SU-DHL-6 (cell line): Measurements from ENCODE around the gene ANXA5.

Source experiments
- H2AFZ ChIP-seq: fragments of 200-600 bp; sonication (generic); 2 replicates; pipeline ENCODE4 v1.6.1; 2014; ENCODE audit warnings: low read depth, mild to moderate bottlenecking, moderate library complexity, mixed read lengths, antibody characterized with exemption, low read length; ENCODE audit not compliant: severe bottlenecking
- H3F3A ChIP-seq: fragments of 200-600 bp; shearing (Covaris generic); 2 replicates; pipeline ENCODE4 v1.6.0; 2016; ENCODE audit warnings: antibody characterized with exemption, mild to moderate bottlenecking; ENCODE audit not compliant: insufficient read depth
- H3K27ac ChIP-seq: fragments of 200-600 bp; sonication (generic); 2 replicates; pipeline ENCODE4 v1.5.1; 2016; ENCODE audit warnings: low read depth, mild to moderate bottlenecking, low read length, moderate library complexity, mixed read lengths
- H3K27me3 ChIP-seq: fragments of 200-600 bp; sonication (generic), shearing (Covaris generic); 2 replicates; pipeline ENCODE4 v1.6.0; 2014; ENCODE audit warnings: mild to moderate bottlenecking, low read length
- H3K36me3 ChIP-seq: fragments of 200-600 bp; sonication (generic); 2 replicates; pipeline ENCODE4 v1.6.1; 2014; ENCODE audit warnings: mild to moderate bottlenecking, low read length, mixed read lengths
- H3K4me2 ChIP-seq: fragments of 300-600, 200-600 bp; shearing (Covaris generic), sonication (generic); 2 replicates; pipeline ENCODE4 v1.6.0; 2014; ENCODE audit warnings: low read length, low read depth, mild to moderate bottlenecking; ENCODE audit not compliant: poor library complexity, severe bottlenecking
- H3K4me3 ChIP-seq: fragments of 200-600 bp; sonication (generic); 2 replicates; pipeline ENCODE4 v1.5.1; 2014; ENCODE audit warnings: antibody characterized with exemption, low read length, mild to moderate bottlenecking, mixed read lengths; ENCODE audit not compliant: insufficient read depth, poor library complexity, severe bottlenecking
- H3K79me2 ChIP-seq: fragments of 200-600 bp; sonication (generic); 2 replicates; pipeline ENCODE4 v1.6.1; 2014; ENCODE audit warnings: mild to moderate bottlenecking, low read length, moderate library complexity; ENCODE audit not compliant: insufficient read depth
- H3K9ac ChIP-seq: fragments of 200-600 bp; sonication (generic); 2 replicates; pipeline ENCODE4 v1.7.0; 2014; ENCODE audit warnings: mild to moderate bottlenecking, low read length
- H3K9me2 ChIP-seq: fragments of 200-600 bp; sonication (generic); replicated peaks from 2 replicates; pipeline ENCODE4 v1.6.1; 2014; ENCODE audit warnings: low read length; ENCODE audit not compliant: insufficient read depth
- H3K9me3 ChIP-seq: fragments of 200-600 bp; sonication (generic); 2 replicates; pipeline ENCODE4 v1.6.1; 2014; ENCODE audit warnings: low read length, mixed read lengths; ENCODE audit not compliant: insufficient read depth
- H4K20me1 ChIP-seq: fragments of 200-600 bp; sonication (generic); 2 replicates; pipeline ENCODE4 v1.6.1; 2014; ENCODE audit warnings: low read depth, mild to moderate bottlenecking, antibody characterized with exemption, low read length, moderate library complexity, mixed read lengths
- EZH2phosphoT487 ChIP-seq: fragments of 200-600 bp; sonication (generic), shearing (Covaris generic); conservative IDR thresholded peaks from 2 replicates; pipeline ENCODE4 v1.6.1; 2018; ENCODE audit warnings: mild to moderate bottlenecking, antibody characterized with exemption, low read length, moderate library complexity, mixed read lengths
- TF ChIP-seq, protein P1 (sequence below): fragments of 200-600 bp; sonication (generic); IDR thresholded peaks from one replicate; pipeline ENCODE4 v1.5.1; 2017; ENCODE audit warnings: antibody characterized with exemption, mild to moderate bottlenecking, low read length, moderate library complexity; ENCODE audit not compliant: insufficient read depth, poor library complexity, severe bottlenecking

ANXA5 gene

DNA sequence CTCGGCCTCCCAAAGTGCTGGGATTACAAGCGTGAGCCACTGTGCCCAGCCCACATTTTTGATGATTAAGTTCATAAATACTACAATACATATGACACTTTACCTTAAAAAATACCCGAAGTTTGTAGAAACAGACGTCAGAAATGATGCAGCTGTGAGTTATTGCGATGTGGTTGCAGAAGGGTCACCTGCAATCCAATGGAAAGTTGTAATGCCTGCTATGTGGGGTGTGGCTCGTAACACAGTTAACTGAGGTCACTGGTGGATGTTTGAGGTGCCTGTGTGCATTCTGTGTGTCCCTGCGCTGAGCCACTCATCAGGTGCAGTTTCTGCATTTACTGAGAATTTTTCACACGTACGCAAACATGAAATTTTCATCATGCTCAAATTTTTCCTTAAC, 64.1 kb downstream of the ANXA5 start:
- Histone ChIP-seq H3K27ac (no peak overlapping the region), H3K9me3 (no peaks in the 10 kb centered on the region), H4K20me1 (no peaks in the 10 kb centered on the region), H3K36me3 (no peaks in the 10 kb centered on the region), H3K9ac (no peak overlapping the region), H3F3A (no peaks in the 10 kb centered on the region), H3K4me3 (no peak overlapping the region), H3K27me3 (no peaks in the 10 kb centered on the region), H3K4me2 (no peak overlapping the region), H3K9me2 (no peaks in the 10 kb centered on the region), H3K79me2 (no peaks in the 10 kb centered on the region), H2AFZ (no peak overlapping the region)
- TF ChIP-seq EZH2phosphoT487: no peak
- TF ChIP-seq, protein P1, sequence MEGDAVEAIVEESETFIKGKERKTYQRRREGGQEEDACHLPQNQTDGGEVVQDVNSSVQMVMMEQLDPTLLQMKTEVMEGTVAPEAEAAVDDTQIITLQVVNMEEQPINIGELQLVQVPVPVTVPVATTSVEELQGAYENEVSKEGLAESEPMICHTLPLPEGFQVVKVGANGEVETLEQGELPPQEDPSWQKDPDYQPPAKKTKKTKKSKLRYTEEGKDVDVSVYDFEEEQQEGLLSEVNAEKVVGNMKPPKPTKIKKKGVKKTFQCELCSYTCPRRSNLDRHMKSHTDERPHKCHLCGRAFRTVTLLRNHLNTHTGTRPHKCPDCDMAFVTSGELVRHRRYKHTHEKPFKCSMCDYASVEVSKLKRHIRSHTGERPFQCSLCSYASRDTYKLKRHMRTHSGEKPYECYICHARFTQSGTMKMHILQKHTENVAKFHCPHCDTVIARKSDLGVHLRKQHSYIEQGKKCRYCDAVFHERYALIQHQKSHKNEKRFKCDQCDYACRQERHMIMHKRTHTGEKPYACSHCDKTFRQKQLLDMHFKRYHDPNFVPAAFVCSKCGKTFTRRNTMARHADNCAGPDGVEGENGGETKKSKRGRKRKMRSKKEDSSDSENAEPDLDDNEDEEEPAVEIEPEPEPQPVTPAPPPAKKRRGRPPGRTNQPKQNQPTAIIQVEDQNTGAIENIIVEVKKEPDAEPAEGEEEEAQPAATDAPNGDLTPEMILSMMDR: no peak
